Measurements from ENCODE around the gene CADM4.
"Not testable (repeated sequence)": the region's sequence is repeated elsewhere in the genome, so short reads cannot be mapped to it uniquely, and the experiment has no call there.

Gene CADM4

GRCh38 chr19:43660971-43661360, 21.3 kb upstream of the CADM4 start:
- DNase-seq, result no peak

GRCh38 chr19:43660301-43660970, 20.8 kb upstream of the CADM4 start:
- DNase-seq, result no peak

- no peak for DNase-seq
Measured at GRCh38 chr19:43658494-43658893, 18.8 kb upstream of the CADM4 start.

- no peak for DNase-seq
Measured at GRCh38 chr19:43658001-43658400, 18.4 kb upstream of the CADM4 start.

DNA sequence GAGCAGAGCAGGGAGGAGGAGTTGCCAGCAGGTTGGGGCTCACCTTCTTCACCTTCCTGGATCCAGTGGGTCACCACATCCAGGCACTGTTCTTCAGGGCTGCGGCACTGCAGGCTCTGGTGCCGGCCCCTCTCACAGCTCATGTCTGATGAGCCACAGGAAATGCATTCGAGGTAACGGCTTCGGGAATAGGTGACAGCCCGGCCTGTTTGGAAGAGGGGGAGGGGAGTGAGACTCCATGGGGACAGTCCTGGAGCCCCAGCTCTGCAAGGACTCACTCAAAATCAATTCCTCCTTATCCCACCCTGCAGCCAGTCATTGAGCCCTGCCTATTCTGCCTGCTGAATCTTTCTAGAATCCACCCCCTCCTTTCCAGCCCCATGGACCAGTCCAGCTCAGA, 16.8 kb upstream of the CADM4 start:
- DNase-seq, result no peak

- DNase-seq, result no peak
Measured at GRCh38 chr19:43652546-43652874, 12.9 kb upstream of the CADM4 start.

- peak; percentile 45 for DNase-seq
Measured at GRCh38 chr19:43651758-43652545, 12.3 kb upstream of the CADM4 start.

- not testable (repeated sequence) for DNase-seq
Measured at GRCh38 chr19:43650276-43650675, 10.6 kb upstream of the CADM4 start.

- DNase-seq, result no peak
Measured at GRCh38 chr19:43649514-43649913, 9.9 kb upstream of the CADM4 start.

GRCh38 chr19:43648633-43649032, 9.0 kb upstream of the CADM4 start:
- no peak for DNase-seq

DNA sequence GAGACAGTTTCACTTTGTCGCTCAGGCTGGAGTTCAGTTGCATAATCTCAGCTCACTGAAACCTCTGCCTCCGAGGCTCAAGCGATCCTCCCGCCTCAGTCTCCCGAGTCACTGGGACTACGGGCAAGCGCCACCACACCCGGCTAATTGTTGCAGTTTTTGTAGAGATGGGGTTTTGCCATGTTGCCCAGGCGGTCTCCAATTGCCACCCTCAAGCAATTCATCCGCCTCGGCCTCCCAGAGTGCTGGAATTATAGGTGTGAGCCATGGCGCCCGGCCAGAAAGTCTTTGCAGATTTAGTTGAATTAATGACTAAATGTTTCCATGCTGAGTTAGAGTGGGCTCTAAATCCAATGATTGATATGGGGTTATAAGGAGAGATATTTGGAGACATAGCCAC, 4.5 kb upstream of the CADM4 start:
- no peak for DNase-seq

DNA sequence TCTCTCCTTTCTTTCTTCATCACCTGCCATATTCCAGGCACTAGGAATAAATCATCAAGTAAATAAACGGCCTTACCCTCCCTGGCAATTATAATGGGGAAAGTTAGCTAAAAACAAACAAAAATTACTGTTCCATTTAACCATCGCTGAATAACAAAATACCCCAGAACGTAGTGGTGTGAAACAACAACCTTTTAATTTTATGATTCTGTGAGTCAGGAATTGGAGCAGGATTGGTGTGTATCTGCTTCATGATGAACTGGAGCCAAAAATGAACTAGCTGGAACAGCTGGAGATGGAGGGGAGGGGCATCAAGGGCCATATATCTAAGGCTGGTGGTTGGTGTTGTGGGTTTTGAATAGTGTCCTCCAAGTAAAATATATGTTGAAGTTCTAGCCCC, 3.7 kb upstream of the CADM4 start:
- DNase-seq, result no peak

DNA sequence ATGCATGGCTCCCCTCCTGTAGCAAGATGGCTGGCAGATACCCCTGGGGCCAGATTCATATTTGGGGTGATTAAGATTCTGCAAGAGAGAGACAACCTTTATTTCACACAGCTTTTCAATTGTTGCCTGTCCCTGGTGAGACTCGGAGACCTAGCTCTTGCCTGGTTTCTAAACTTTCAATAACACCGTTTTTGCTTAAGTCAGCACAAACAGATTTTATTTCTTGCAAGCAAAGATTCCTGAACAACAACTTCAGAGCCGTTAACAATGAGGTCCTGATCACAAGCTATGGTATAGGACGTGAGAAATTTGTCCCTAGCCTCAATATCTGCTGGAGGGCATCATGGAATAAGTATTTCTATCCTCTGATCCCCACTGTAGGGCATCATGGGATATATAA, 2.9 kb upstream of the CADM4 start:
- DNase-seq, result no peak

- no peak for DNase-seq
Measured at GRCh38 chr19:43641333-43641732, 1.7 kb upstream of the CADM4 start.

DNA sequence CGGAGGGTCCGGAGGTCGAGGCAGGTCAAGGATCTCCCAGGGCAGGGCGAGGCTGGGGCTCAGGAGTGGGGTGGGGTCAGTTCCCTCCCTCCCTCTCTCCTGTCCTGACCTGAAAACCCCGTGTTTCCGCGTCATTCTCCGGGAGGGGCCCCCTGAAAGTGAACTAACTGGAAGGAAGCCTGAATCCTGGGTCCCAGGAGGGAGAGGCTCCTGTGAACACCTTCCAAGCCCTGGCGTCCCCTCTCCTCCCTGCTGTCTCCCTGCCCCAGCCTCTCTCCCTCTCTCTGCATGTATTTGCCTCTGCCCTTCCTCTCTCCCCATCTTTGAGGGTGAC, 741 bp upstream of the CADM4 start:
- DNase-seq, result no peak

DNA sequence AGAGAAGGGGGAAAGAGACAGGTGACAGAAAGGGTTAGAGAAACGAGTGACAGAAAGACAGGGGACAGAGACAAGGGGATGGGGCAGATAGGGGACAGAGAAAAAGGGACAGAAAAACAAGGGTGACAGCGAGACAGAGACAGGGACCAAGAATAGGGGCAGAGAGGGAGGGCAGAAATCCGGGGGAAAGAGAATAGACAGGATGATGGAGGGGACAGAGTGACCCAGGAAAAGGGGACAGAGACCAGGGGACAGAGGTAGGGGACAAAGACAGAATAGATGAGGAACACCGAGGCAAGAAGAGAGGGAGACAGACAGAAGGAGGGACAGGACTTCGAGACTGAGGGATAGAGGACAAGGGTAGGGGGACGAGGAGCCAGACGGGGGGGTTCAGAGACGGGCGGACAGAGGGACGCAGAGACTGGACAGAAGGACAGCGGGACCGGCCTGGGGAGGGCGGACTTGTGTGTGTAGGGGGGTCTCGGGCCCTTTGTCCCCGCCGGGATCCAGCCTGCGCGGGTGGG, 593 bp downstream of the CADM4 start:
- DNase-seq, result no peak

DNA sequence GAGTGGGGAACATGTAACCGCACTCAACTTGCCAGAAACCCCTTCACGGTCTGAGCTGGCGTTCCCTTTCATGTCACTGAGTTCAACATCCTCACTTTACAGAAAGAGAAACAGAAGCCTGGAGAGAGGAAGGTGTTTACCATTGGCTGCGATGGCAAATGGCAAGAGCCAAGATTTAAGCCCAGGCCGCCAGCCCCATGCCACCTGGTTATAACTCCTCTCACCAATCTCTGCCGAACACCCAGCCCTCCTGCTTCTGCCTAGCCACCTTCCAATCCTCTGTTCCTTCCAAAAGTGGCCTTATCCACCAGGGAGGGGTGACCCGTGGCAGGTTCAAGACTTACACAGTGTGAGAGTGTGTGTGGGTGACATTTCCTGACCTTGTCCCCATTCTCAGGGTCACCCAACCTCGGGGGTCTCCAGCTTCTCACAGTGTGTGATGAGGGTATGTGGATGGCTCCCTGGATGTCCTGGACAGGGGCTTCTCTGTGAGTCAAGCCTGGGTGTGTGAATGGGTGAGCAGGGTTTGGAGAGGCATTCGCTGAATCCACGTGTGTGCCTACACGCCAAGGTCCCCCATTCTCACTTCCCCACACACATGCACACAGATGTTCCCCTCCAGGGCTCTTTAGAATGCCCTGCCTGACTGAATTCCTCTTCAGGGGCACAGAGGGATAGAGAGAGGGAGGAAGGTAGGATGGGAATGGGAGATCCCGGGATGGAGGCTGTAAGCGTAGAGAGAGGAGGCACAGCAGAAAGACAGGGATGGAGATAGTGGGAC, 1.2 kb downstream of the CADM4 start:
- no peak for DNase-seq

GRCh38 chr19:43636121-43636683, 3.4 kb downstream of the CADM4 start:
- DNase-seq, result no peak

DNA sequence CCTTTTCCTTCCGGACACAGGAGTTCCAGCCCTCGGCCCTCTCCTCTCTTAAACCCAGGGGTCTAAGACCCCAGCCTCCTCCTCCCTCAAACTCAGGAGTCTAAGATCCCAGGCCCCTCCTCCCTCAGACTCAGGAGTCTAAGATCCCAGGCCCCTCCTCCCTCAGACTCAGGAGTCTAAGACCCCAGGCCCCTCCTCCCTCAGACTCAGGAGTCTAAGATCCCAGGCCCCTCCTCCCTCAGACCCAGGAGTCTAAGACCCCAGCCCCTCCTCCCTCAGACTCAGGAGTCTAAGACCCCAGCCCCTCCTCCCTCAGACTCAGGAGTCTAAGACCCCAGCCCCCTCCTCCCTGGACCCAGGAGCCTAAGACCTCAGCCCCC, 4.1 kb downstream of the CADM4 start:
- not testable (repeated sequence) for DNase-seq

DNA sequence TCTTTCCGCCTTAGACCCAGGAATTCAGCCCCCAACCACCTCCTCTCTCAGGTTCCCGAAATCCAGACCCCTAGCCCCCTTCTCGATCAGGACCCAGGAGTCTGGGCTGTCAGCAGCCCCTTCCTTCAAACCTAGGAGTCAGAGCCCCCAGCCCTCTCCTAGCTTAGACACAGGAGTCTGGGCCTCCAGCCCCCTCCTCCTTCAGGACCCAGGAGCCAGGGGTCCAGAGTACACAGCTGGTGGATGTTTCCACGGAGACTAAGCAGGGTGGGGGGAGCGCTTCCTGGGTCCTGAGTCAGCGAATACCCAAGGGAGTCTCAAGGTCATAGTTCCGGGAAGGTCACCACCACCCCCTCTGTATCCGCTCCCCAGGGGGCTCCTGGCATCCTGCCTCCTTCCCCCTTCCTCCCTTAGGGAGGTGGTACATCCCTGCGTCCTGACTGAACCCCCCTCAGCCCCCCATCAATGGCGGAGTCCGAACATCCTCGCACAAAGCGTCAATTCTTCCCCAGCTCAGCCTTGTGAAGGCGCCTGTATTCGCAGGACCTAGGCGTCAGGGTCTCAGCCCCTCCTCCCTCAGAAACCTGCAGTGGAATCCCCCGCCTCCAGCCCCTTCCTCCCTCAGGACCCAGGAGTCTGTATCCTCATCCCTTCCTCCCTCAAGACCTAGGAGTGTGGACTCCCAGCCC, 4.6 kb downstream of the CADM4 start:
- DNase-seq, result no peak

GRCh38 chr19:43634506-43634871, 5.2 kb downstream of the CADM4 start:
- DNase-seq, result no peak

GRCh38 chr19:43634068-43634467, 5.6 kb downstream of the CADM4 start:
- no peak for DNase-seq

DNA sequence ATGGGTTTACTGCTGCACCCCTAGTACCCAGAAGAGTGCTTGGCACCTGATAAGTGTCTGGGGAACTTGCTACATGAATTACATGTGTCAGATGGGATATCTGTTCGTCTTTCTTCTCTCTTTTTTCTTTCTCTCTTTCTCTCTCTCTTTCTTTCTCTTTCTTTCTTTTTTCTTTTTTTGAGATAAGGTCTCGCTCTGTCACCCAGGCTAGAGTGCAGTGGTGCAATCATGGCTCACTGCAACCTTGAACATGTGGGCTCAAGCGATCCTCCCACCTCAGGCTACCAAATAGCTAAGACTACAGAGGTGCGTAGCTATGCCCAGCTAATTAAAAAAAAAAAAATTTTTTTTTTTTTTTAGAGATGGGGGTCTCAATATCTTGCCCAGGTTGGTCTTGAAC, 6.1 kb downstream of the CADM4 start:
- no peak for DNase-seq

Measured in NCI-H510A treated with DMSO at 0.1 percent for 48 hours (cell line).